Liver (tissue), 9 donors: ENCODE measurements around the gene STRBP. TPM values are rescaled to one million over a fixed set of nuclear protein-coding genes. Genes with fewer than 3 reads are reported as not detected.

Experiments used
- DNase-seq: peaks from one replicate; pipeline ENCODE4 v3.0.0-alpha.2; 2017; ENCODE audit warnings: low spot score
- H3K27ac ChIP-seq, 2 donors: one replicate each; pipeline ENCODE4 v1.7.0; 2013; ENCODE audit warnings: inconsistent platforms in 2 of 2, low read length in 2 of 2, control low read depth in 1 of 2, low read depth in 1 of 2, mild to moderate bottlenecking in 1 of 2
- H3K27me3 ChIP-seq, 4 donors: one replicate each; pipeline versions ENCODE4 v1.6.1 to v1.7.0; 2013; ENCODE audit warnings: low read length in 3 of 4, inconsistent platforms in 1 of 4, mild to moderate bottlenecking in 1 of 4, moderate library complexity in 1 of 4; ENCODE audit not compliant: control insufficient read depth in 4 of 4, insufficient read depth in 4 of 4
- H3K36me3 ChIP-seq, 4 donors: one replicate each; pipeline versions ENCODE4 v1.6.1 to v1.7.0; 2013; ENCODE audit warnings: low read length in 3 of 4, mild to moderate bottlenecking in 3 of 4, low read depth in 1 of 4, moderate library complexity in 1 of 4; ENCODE audit not compliant: control insufficient read depth in 4 of 4, insufficient read depth in 3 of 4
- H3K4me1 ChIP-seq, 4 donors: one replicate each; pipeline versions ENCODE4 v1.6.1 to v1.7.0; 2013; ENCODE audit warnings: low read length in 3 of 4, mild to moderate bottlenecking in 3 of 4, moderate library complexity in 1 of 4; ENCODE audit not compliant: control insufficient read depth in 4 of 4, insufficient read depth in 4 of 4
- H3K4me3 ChIP-seq, 3 donors: one replicate each; pipeline versions ENCODE4 v1.6.1 to v1.7.0; 2013; ENCODE audit warnings: low read length in 3 of 3, control low read depth in 1 of 3, low read depth in 1 of 3, mild to moderate bottlenecking in 1 of 3
- H3K9ac ChIP-seq, 2 donors: one replicate each; pipeline ENCODE4 v1.7.0; 2013; ENCODE audit warnings: low read length in 2 of 2, mild to moderate bottlenecking in 2 of 2, moderate library complexity in 2 of 2, control low read depth in 1 of 2, low read depth in 1 of 2
- H3K9me3 ChIP-seq, 4 donors: one replicate each; pipeline versions ENCODE4 v1.6.1 to v1.7.0; 2013; ENCODE audit warnings: low read length in 3 of 4; ENCODE audit not compliant: control insufficient read depth in 4 of 4
- CTCF ChIP-seq: fragments of 150-350 bp; IDR thresholded peaks from 2 replicates; pipeline ENCODE4 v1.5.1; 2017; ENCODE audit warnings: improper control_type of control experiment, low read depth, low read length; ENCODE audit not compliant: missing input control
- EGR1 ChIP-seq, 2 donors: IDR thresholded peaks; 2 replicates each; pipeline ENCODE4 v1.6.1; 2016 to 2018; ENCODE audit warnings: antibody characterized with exemption in 2 of 2, low read depth in 2 of 2
- FOXA1 ChIP-seq: IDR thresholded peaks from 2 replicates; pipeline ENCODE4 v1.6.1; 2016; ENCODE audit warnings: antibody characterized with exemption
- FOXA2 ChIP-seq: IDR thresholded peaks from 2 replicates; pipeline ENCODE4 v1.6.1; 2016; ENCODE audit warnings: antibody characterized with exemption
- GABPA ChIP-seq, 2 donors: IDR thresholded peaks in 1 of 2; conservative IDR thresholded peaks in 1 of 2; 2 replicates each; pipeline ENCODE4 v1.6.1; 2016; ENCODE audit warnings: antibody characterized with exemption in 2 of 2, mild to moderate bottlenecking in 1 of 2, moderate library complexity in 1 of 2
- HNF4A ChIP-seq, 2 donors: conservative IDR thresholded peaks; 2 replicates each; pipeline ENCODE4 v1.6.1; 2016; ENCODE audit warnings: antibody characterized with exemption in 2 of 2, mild to moderate bottlenecking in 2 of 2
- HNF4G ChIP-seq: IDR thresholded peaks from 2 replicates; pipeline ENCODE4 v1.6.1; 2016; ENCODE audit warnings: antibody characterized with exemption
- JUND ChIP-seq, 2 donors: IDR thresholded peaks; 2 replicates each; pipeline ENCODE4 v1.6.1; 2016; ENCODE audit warnings: antibody characterized with exemption in 2 of 2
- MAX ChIP-seq: IDR thresholded peaks from 2 replicates; pipeline ENCODE4 v1.6.1; 2016; ENCODE audit warnings: antibody characterized with exemption
- RAD21 ChIP-seq, 2 donors: IDR thresholded peaks; 2 replicates each; pipeline ENCODE4 v1.6.1; 2016; ENCODE audit warnings: antibody characterized with exemption in 2 of 2, mild to moderate bottlenecking in 2 of 2
- REST ChIP-seq: IDR thresholded peaks from 2 replicates; pipeline ENCODE4 v1.6.1; 2016; ENCODE audit warnings: antibody characterized with exemption, mild to moderate bottlenecking
- RXRA ChIP-seq, 2 donors: IDR thresholded peaks; 2 replicates each; pipeline ENCODE4 v1.6.1; 2017 to 2018; ENCODE audit warnings: antibody characterized with exemption in 2 of 2, mild to moderate bottlenecking in 1 of 2
- YY1 ChIP-seq: IDR thresholded peaks from 2 replicates; pipeline ENCODE4 v1.6.1; 2016; ENCODE audit warnings: antibody characterized with exemption, mild to moderate bottlenecking
- WGBS: extraction: QIAGEN DNeasy Blood & Tissue Kit; methylation state at CpG from one replicate; pipeline ENCODE4 v1.1.7; 2013; 5-methylcytosine and 5-hydroxymethylcytosine counted together
- polyA plus RNA-seq, 2 donors: library from polyadenylated mRNA; stranded (reverse) in 1 of 2; unstranded in 1 of 2; fragments of 200-250 nt in 1 of 2; fragments of >200 nt in 1 of 2; fragmentation: Nextera tagmentation in 1 of 2; extraction: Ambion mirVana in 1 of 2; gene quantifications; one replicate each; pipeline versions ENCODE4 v1.2.1 to v1.2.3, GENCODE V29; 2013 to 2015
- total RNA-seq, 2 donors: library from RNA; depleted of rRNA; stranded (reverse); fragments of >200 nt; gene quantifications; one replicate each; pipeline ENCODE4 v1.2.3, GENCODE V29; 2014
- donor health status: healthy.
- donor health status: healthy.
- donor health status: healthy.
- donor health status: healthy.
- donor health status: healthy.

The STRBP gene
- total and polyA plus RNA-seq, 4 donors: 4.3 to 17.2 (median 8.5) TPM

GRCh38 chr9:123234853-123235252 lies 33.5 kb downstream of the STRBP start:
- Histone ChIP-seq H3K4me3 (no peak overlapping the region), H3K27me3 (no peaks in the 10 kb centered on the region), H3K9me3 (no peaks in the 10 kb centered on the region), H3K4me1 (peaks cover 0 to 2% (median under 1%) of the 10 kb centered on the region in 4 donors), H3K36me3 (no peaks in the 10 kb centered on the region), H3K9ac (no peak overlapping the region), H3K27ac (no peak overlapping the region)
- WGBS: 82% methylated on average over 3 of the region's 3 CpGs
- no peak for DNase-seq
- no peak for TF ChIP-seq FOXA2
- TF ChIP-seq YY1: no peak

- H3K4me3 ChIP-seq: no peak overlapping the region
- H3K36me3 ChIP-seq: no peaks in the 10 kb centered on the region
- no peak overlapping the region for H3K9ac ChIP-seq
- no peak overlapping the region for H3K27ac ChIP-seq
- no peaks in the 10 kb centered on the region for H3K9me3 ChIP-seq
- DNase-seq: no peak
- H3K27me3 ChIP-seq: no peaks in the 10 kb centered on the region
- WGBS: 95% methylated on average over 3 of the region's 3 CpGs
- TF ChIP-seq FOXA2: no peak
- no peak for TF ChIP-seq RXRA (IDR thresholded peaks at IDR 0.05)
- no peak for TF ChIP-seq YY1
- no peak for TF ChIP-seq HNF4G
- no peak for TF ChIP-seq REST
- TF ChIP-seq CTCF: no peak
- TF ChIP-seq MAX: no peak
- no peak for TF ChIP-seq EGR1 (IDR thresholded peaks at IDR 0.05; ENCODE audit: low read depth in 2 of 2)
- no peak for TF ChIP-seq HNF4A (conservative IDR thresholded peaks at IDR 0.05)
- no peak for TF ChIP-seq GABPA (IDR thresholded peaks at IDR 0.05 in 1 of 2, conservative IDR thresholded peaks at IDR 0.05 in 1 of 2)
- no peak for TF ChIP-seq JUND (IDR thresholded peaks at IDR 0.05)
- TF ChIP-seq RAD21 (IDR thresholded peaks at IDR 0.05): no peak
- no peak for TF ChIP-seq FOXA1
- H3K4me1 ChIP-seq: peaks cover 0 to 2% (median under 1%) of the 10 kb centered on the region in 4 donors
These were observed 36.1 kb downstream of the STRBP start for GRCh38 chr9:123232332-123232731.

- TF ChIP-seq FOXA1 (no peak), YY1 (no peak)
- Histone ChIP-seq H3K4me1 (peaks cover 0 to 2% (median 0%) of the 10 kb centered on the region in 4 donors), H3K36me3 (no peaks in the 10 kb centered on the region), H3K9ac (no peak overlapping the region), H3K27ac (no peak overlapping the region), H3K9me3 (no peaks in the 10 kb centered on the region), H3K27me3 (no peaks in the 10 kb centered on the region), H3K4me3 (no peak overlapping the region)
- no peak for DNase-seq
- 97% methylated on average over 1 of the region's 1 CpG for WGBS
These were observed 37.0 kb downstream of the STRBP start for GRCh38 chr9:123231421-123231820.
